SKM-1 treated with dmso at 0.1 percent for 144 hours (cell line): ENCODE results near the gene THOP1.
"Not testable (repeated sequence)": the region's sequence is repeated elsewhere in the genome, so short reads cannot be mapped to it uniquely, and the experiment has no call there.

ENCODE experiments used
- DNase-seq: peaks from one replicate; lab custom pipeline; 2025; ENCODE audit not compliant: unreplicated experiment; lab: John Stamatoyannopoulos, UW

The THOP1 gene

GRCh38 chr19:2780284-2780683 lies 5.0 kb upstream of the THOP1 start:
- no peak for DNase-seq

GRCh38 chr19:2782329-2782935 lies 2.9 kb upstream of the THOP1 start:
- DNase-seq: no peak

- peak; percentile 99 for DNase-seq
Measured at GRCh38 chr19:2782936-2783780, 2.1 kb upstream of the THOP1 start, which contains the start of gene SGTA. SGTA (minus strand) TSS chr19:2783273; CDS start chr19:2769068, 14,205 bp downstream.

- DNase-seq: no peak
Measured at GRCh38 chr19:2783781-2784145, 1.5 kb upstream of the THOP1 start.

- no peak for DNase-seq
Measured at GRCh38 chr19:2787115-2787514, 1.8 kb downstream of the THOP1 start.

GRCh38 chr19:2788237-2788636 lies 2.9 kb downstream of the THOP1 start:
- no peak for DNase-seq

GRCh38 chr19:2790194-2790556 lies 4.9 kb downstream of the THOP1 start:
- DNase-seq: no peak

GRCh38 chr19:2790557-2791271 lies 5.4 kb downstream of the THOP1 start:
- DNase-seq: no peak

- no peak for DNase-seq
Measured at GRCh38 chr19:2791440-2791839, 6.1 kb downstream of the THOP1 start.

GRCh38 chr19:2791876-2792275 lies 6.6 kb downstream of the THOP1 start:
- DNase-seq: no peak

- not testable (repeated sequence) for DNase-seq
Measured at GRCh38 chr19:2792666-2793065, 7.4 kb downstream of the THOP1 start.

GRCh38 chr19:2793126-2793525 lies 7.8 kb downstream of the THOP1 start:
- no peak for DNase-seq

GRCh38 chr19:2793577-2793976 lies 8.3 kb downstream of the THOP1 start:
- no peak for DNase-seq

- no peak for DNase-seq
Measured at GRCh38 chr19:2795827-2796658, 10.7 kb downstream of the THOP1 start.

- DNase-seq: no peak
Measured at GRCh38 chr19:2796659-2797266, 11.5 kb downstream of the THOP1 start.

- no peak for DNase-seq
Measured at GRCh38 chr19:2797280-2797679, 12.0 kb downstream of the THOP1 start.

- no peak for DNase-seq
Measured at GRCh38 chr19:2798158-2798685, 12.9 kb downstream of the THOP1 start.

GRCh38 chr19:2798733-2799132 lies 13.4 kb downstream of the THOP1 start:
- no peak for DNase-seq

- no peak for DNase-seq
Measured at GRCh38 chr19:2799273-2800020, 14.1 kb downstream of the THOP1 start.

GRCh38 chr19:2800506-2800905 lies 15.2 kb downstream of the THOP1 start:
- no peak for DNase-seq
